Measurements from ENCODE around the gene SEPSECS. TPM values are rescaled to one million over a fixed set of nuclear protein-coding genes. Genes with fewer than 3 reads are reported as not detected.

Gene SEPSECS
- total RNA-seq, 1 experiment from 2014 or later = 10.6 TPM

- BruUV-seq (replicated peaks) = no TSS peak
- RAD21 ChIA-PET (ENCODE audit: low non-redundant PET in 1 of 2, low total read pairs in 2 of 2, uncharacterized antibody in 2 of 2, unreplicated experiment in 2 of 2) = no interaction called here
- no peak overlapping the region for H3K27ac ChIP-seq (ENCODE audit: low read depth, low read length)
- ATAC-seq = no peak
- no peak overlapping the region for H2AFZ ChIP-seq (ENCODE audit: low read depth, low read length, poor library complexity, severe bottlenecking)
- no peaks in the 10 kb centered on the region for H3K9me2 ChIP-seq (ENCODE audit: insufficient read depth)
- intact Hi-C loops (cut with micrococcal nuclease) = loop anchor here (5.0 kb wide), 2 partner anchors 70 to 150 kb away; partner anchors contain the start of genes PI4K2B and ZCCHC4
- POLR2A ChIA-PET = no interaction called here
- CTCF ChIA-PET = interaction anchor here (1.1 kb wide), 1 partner anchor 150 kb away, joined by 3 read pairs; the partner anchor contains the start of gene ZCCHC4
- H3K4me2 ChIP-seq (ENCODE audit: low read length) = peak overlapping the region; percentile 85; the same call in 1 of the 2 replicates
- no peak overlapping the region for H3K9ac ChIP-seq (ENCODE audit: low read length)
- H4K20me1 ChIP-seq (ENCODE audit: insufficient read depth) = no peaks in the 10 kb centered on the region
- no peaks in the 10 kb centered on the region for H3K27me3 ChIP-seq (ENCODE audit: insufficient read depth, low read length)
- no peaks in the 10 kb centered on the region for H3K9me3 ChIP-seq (ENCODE audit: control insufficient read depth in 1 of 2, insufficient read depth in 1 of 2, low read depth in 1 of 2, low read length in 2 of 2)
- peaks cover 13 to 21% of the 10 kb centered on the region in 2 experiments for H3K4me1 ChIP-seq (ENCODE audit: control insufficient read depth in 1 of 2, insufficient read depth in 2 of 2, low read length in 2 of 2)
- no peak overlapping the region for H3K4me3 ChIP-seq (replicated peaks in 1 of 2; ENCODE audit: low read depth in 1 of 2, low read length in 2 of 2)
- DNase-seq (ENCODE audit: low read depth, low spot score) = no peak
- H3K79me2 ChIP-seq (ENCODE audit: insufficient read depth, low read length) = peaks cover 11% of the 10 kb centered on the region
- TF ChIP-seq CBX3 (IDR thresholded peaks at IDR 0.05; ENCODE audit: low read depth) = no peak
- TF ChIP-seq SIN3A (IDR thresholded peaks at IDR 0.05; ENCODE audit: low read depth) = no peak
- no peak for TF ChIP-seq REST (IDR thresholded peaks at IDR 0.05; ENCODE audit: low read depth)
- TF ChIP-seq CEBPB (IDR thresholded peaks at IDR 0.05; ENCODE audit: low read depth) = no peak
- TF ChIP-seq ELF1 (IDR thresholded peaks at IDR 0.05; ENCODE audit: borderline replicate concordance, low read depth) = no peak
- TF ChIP-seq TCF7L2 (IDR thresholded peaks at IDR 0.05; ENCODE audit: borderline replicate concordance, extremely low read depth, insufficient read depth, insufficient read length) = no peak
- no peak for TF ChIP-seq ZBTB33 (IDR thresholded peaks at IDR 0.05; ENCODE audit: extremely low read depth, insufficient replicate concordance, low read length)
- no peak for TF ChIP-seq POLR2A (IDR thresholded peaks at IDR 0.05; ENCODE audit: borderline replicate concordance, extremely low read depth, insufficient read depth, insufficient read length)
- TF ChIP-seq SP1 (IDR thresholded peaks at IDR 0.05; ENCODE audit: low read depth) = no peak
- no peak for TF ChIP-seq CTCF (IDR thresholded peaks at IDR 0.05 in 2 of 3, conservative IDR thresholded peaks at IDR 0.05 in 1 of 3; ENCODE audit: borderline replicate concordance in 1 of 3, insufficient read depth in 1 of 3, low read depth in 2 of 3, low read length in 2 of 3)
- no peak for TF ChIP-seq ATF3 (IDR thresholded peaks at IDR 0.05)
- TF ChIP-seq EZH2phosphoT487 (IDR thresholded peaks at IDR 0.05; ENCODE audit: borderline replicate concordance) = no peak
- TF ChIP-seq EZH2 (IDR thresholded peaks at IDR 0.05) = no peak
- H3K36me3 ChIP-seq (ENCODE audit: control insufficient read depth in 1 of 2, insufficient read depth in 2 of 2, low read length in 2 of 2) = no peaks in the 10 kb centered on the region
Observed at GRCh38 chr4:25162566-25162965, 2.3 kb upstream of the SEPSECS start.

Measured in HCT116 (cell line).